Loucy (cell line): Measurements from ENCODE around the gene TOMM40L.
"Not testable (repeated sequence)": the region's sequence is repeated elsewhere in the genome, so short reads cannot be mapped to it uniquely, and the experiment has no call there.

Experiments
- H2AFZ ChIP-seq: fragments of 200-600 bp; sonication (generic); 2 replicates; pipeline ENCODE4 v1.6.0; 2016; ENCODE audit warnings: antibody characterized with exemption, mild to moderate bottlenecking, low read length, moderate library complexity
- H3F3A ChIP-seq: fragments of 200-600 bp; 2 replicates; pipeline ENCODE4 v1.6.0; 2016; ENCODE audit warnings: antibody characterized with exemption, low read depth, mild to moderate bottlenecking
- H3K27me3 ChIP-seq: fragments of 200-600 bp; sonication (generic); 2 replicates; pipeline ENCODE4 v1.6.1; 2014; ENCODE audit warnings: low read length, mild to moderate bottlenecking; ENCODE audit not compliant: insufficient read depth, poor library complexity, severe bottlenecking
- H3K36me3 ChIP-seq: fragments of 200-600 bp; sonication (generic); 2 replicates; pipeline ENCODE4 v1.6.1; 2016; ENCODE audit warnings: low read length; ENCODE audit not compliant: insufficient read depth
- H3K4me1 ChIP-seq: fragments of 200-600 bp; sonication (generic); 2 replicates; pipeline ENCODE4 v1.5.1; 2014; ENCODE audit warnings: low read length, mild to moderate bottlenecking; ENCODE audit not compliant: insufficient read depth, poor library complexity, severe bottlenecking
- H3K4me2 ChIP-seq: fragments of 200-600 bp; sonication (generic); 2 replicates; pipeline ENCODE4 v1.6.0; 2014; ENCODE audit warnings: antibody characterized with exemption, low read length, low read depth, mild to moderate bottlenecking; ENCODE audit not compliant: poor library complexity, severe bottlenecking
- H3K4me3 ChIP-seq: fragments of 200-600 bp; sonication (generic); 2 replicates; pipeline ENCODE4 v1.5.1; 2014; ENCODE audit warnings: low read length, mild to moderate bottlenecking, mixed read lengths; ENCODE audit not compliant: poor library complexity, severe bottlenecking
- H3K79me2 ChIP-seq: fragments of 200-600 bp; sonication (generic); 2 replicates; pipeline ENCODE4 v1.6.1; 2014; ENCODE audit warnings: low read length; ENCODE audit not compliant: insufficient read depth
- H3K9ac ChIP-seq: fragments of 200-600 bp; sonication (generic); 2 replicates; pipeline ENCODE4 v1.6.0; 2014; ENCODE audit warnings: mild to moderate bottlenecking, low read depth, low read length, moderate library complexity; ENCODE audit not compliant: poor library complexity, severe bottlenecking
- H3K9me2 ChIP-seq: fragments of 200-600 bp; sonication (generic); replicated peaks from 2 replicates; pipeline ENCODE4 v1.6.1; 2016; ENCODE audit warnings: low read depth, low read length, mixed read lengths
- H3K9me3 ChIP-seq: fragments of 200-600 bp; sonication (generic); 2 replicates; pipeline ENCODE4 v1.6.1; 2014; ENCODE audit warnings: mild to moderate bottlenecking, antibody characterized with exemption, low read length, low read depth; ENCODE audit not compliant: insufficient read depth
- H4K20me1 ChIP-seq: fragments of 200-600 bp; sonication (generic); 2 replicates; pipeline ENCODE4 v1.6.0; 2014; ENCODE audit warnings: antibody characterized with exemption, low read length, mild to moderate bottlenecking; ENCODE audit not compliant: insufficient read depth, poor library complexity, severe bottlenecking
- CTCF ChIP-seq: fragments of 200-600 bp; sonication (generic); conservative IDR thresholded peaks from 2 replicates; pipeline ENCODE4 v1.5.1; 2014; ENCODE audit warnings: mild to moderate bottlenecking, antibody characterized with exemption, low read length
- EZH2phosphoT487 ChIP-seq: fragments of 200-600 bp; IDR thresholded peaks from 2 replicates; pipeline ENCODE4 v1.6.1; 2018; ENCODE audit warnings: antibody characterized with exemption, mild to moderate bottlenecking, moderate library complexity, borderline replicate concordance

TOMM40L gene

GRCh38 chr1:161244888-161245287 is 19.0 kb downstream of the TOMM40L start:
- H3K36me3 ChIP-seq = no peaks in the 10 kb centered on the region
- no peaks in the 10 kb centered on the region for H3F3A ChIP-seq
- no peaks in the 10 kb centered on the region for H3K27me3 ChIP-seq
- no peaks in the 10 kb centered on the region for H3K9me2 ChIP-seq
- no peak overlapping the region for H3K9ac ChIP-seq
- H3K4me1 ChIP-seq = no peaks in the 10 kb centered on the region
- no peak overlapping the region for H3K4me3 ChIP-seq
- H3K9me3 ChIP-seq = no peaks in the 10 kb centered on the region
- TF ChIP-seq CTCF = no peak
- TF ChIP-seq EZH2phosphoT487 = no peak
- H3K79me2 ChIP-seq = no peaks in the 10 kb centered on the region
- H2AFZ ChIP-seq = no peak overlapping the region
- no peak overlapping the region for H3K4me2 ChIP-seq
- H4K20me1 ChIP-seq = no peaks in the 10 kb centered on the region

- H3K79me2 ChIP-seq, H3F3A ChIP-seq, H3K4me2 ChIP-seq, H3K9me3 ChIP-seq, H3K4me1 ChIP-seq, H3K9ac ChIP-seq, H3K27me3 ChIP-seq, H3K9me2 ChIP-seq, H4K20me1 ChIP-seq, H3K36me3 ChIP-seq, H3K4me3 ChIP-seq, H2AFZ ChIP-seq: not testable (repeated sequence)
These were observed 24.2 kb downstream of the TOMM40L start for GRCh38 chr1:161250100-161250499.

- TF ChIP-seq EZH2phosphoT487 (no peak), CTCF (no peak)
- Histone ChIP-seq H3F3A (no peaks in the 10 kb centered on the region), H3K4me2 (no peak overlapping the region), H3K9ac (no peak overlapping the region), H3K4me1 (no peaks in the 10 kb centered on the region), H3K79me2 (no peaks in the 10 kb centered on the region), H4K20me1 (no peaks in the 10 kb centered on the region), H3K4me3 (no peak overlapping the region), H3K9me3 (no peaks in the 10 kb centered on the region), H3K9me2 (no peaks in the 10 kb centered on the region), H3K27me3 (no peaks in the 10 kb centered on the region), H2AFZ (no peak overlapping the region), H3K36me3 (no peaks in the 10 kb centered on the region)
These were observed 25.0 kb downstream of the TOMM40L start for GRCh38 chr1:161250829-161251228.

- Histone ChIP-seq H3K4me1 (no peaks in the 10 kb centered on the region), H3F3A (no peaks in the 10 kb centered on the region), H3K79me2 (no peaks in the 10 kb centered on the region), H3K36me3 (no peaks in the 10 kb centered on the region), H3K4me3 (no peak overlapping the region), H3K9me2 (no peaks in the 10 kb centered on the region), H3K4me2 (no peak overlapping the region), H4K20me1 (no peaks in the 10 kb centered on the region), H3K27me3 (no peaks in the 10 kb centered on the region), H3K9ac (no peak overlapping the region), H3K9me3 (no peaks in the 10 kb centered on the region; the same call in 1 of the 2 replicates), H2AFZ (no peak overlapping the region)
- no peak for TF ChIP-seq CTCF
- no peak for TF ChIP-seq EZH2phosphoT487
These were observed 25.7 kb downstream of the TOMM40L start for GRCh38 chr1:161251579-161251978.

- not testable (repeated sequence) for H3K4me2 ChIP-seq, H3F3A ChIP-seq
These were observed 29.4 kb downstream of the TOMM40L start for GRCh38 chr1:161255302-161255701.

More at GRCh38 chr1:161255302-161255701, 29.4 kb downstream of the TOMM40L start:
- not testable (repeated sequence) for H3K79me2 ChIP-seq, H3K9me2 ChIP-seq, H4K20me1 ChIP-seq, H3K4me3 ChIP-seq, H3K27me3 ChIP-seq, H3K36me3 ChIP-seq, H3K9me3 ChIP-seq, H3K9ac ChIP-seq, H2AFZ ChIP-seq, H3K4me1 ChIP-seq
